22Rv1 (cell line): ENCODE data around the gene RPL10A.

Experiments used
- CTCF ChIP-seq: fragments of 450-650 bp; IDR thresholded peaks from 2 replicates; pipeline ENCODE4 v1.5.1; 2017; ENCODE audit warnings: mild to moderate bottlenecking
- ZFX ChIP-seq: fragments of 450-650 bp; IDR thresholded peaks from 2 replicates; pipeline ENCODE4 v1.6.1; 2017; ENCODE audit warnings: antibody characterized with exemption, borderline replicate concordance

- no peak for TF ChIP-seq CTCF
- no peak for TF ChIP-seq ZFX
Measured at GRCh38 chr6:35508542-35508941, 40.3 kb downstream of the RPL10A start.
